GM18951 (cell line): Measurements from ENCODE around the gene AEBP2.
"Not testable (repeated sequence)": the region's sequence is repeated elsewhere in the genome, so short reads cannot be mapped to it uniquely, and the experiment has no call there.

ENCODE experiments used
- POLR2A ChIP-seq: IDR thresholded peaks from 4 replicates; pipeline ENCODE4 v1.6.1; 2011; ENCODE audit warnings: mild to moderate bottlenecking; ENCODE audit not compliant: insufficient read length, insufficient read depth; ENCODE audit errors: extremely low read depth
- in situ Hi-C: fragments of 300-500 bp; cut with MboI; formaldehyde crosslinking; loops from one replicate; pipeline ENCODE4 v1.12.0; 2022; ENCODE audit warnings: low sequenced_read_pairs, mixed read lengths, inconsistent platforms; ENCODE audit not compliant: unreplicated experiment

Gene AEBP2

GRCh38 chr12:19453961-19454360 lies 14.7 kb downstream of the AEBP2 start:
- in situ Hi-C loops, result no loop called here
- TF ChIP-seq POLR2A, result no peak

- in situ Hi-C loops, result no loop called here
- TF ChIP-seq POLR2A, result no peak
Observed at GRCh38 chr12:19454837-19455236, 15.5 kb downstream of the AEBP2 start.

GRCh38 chr12:19456176-19456575 lies 16.9 kb downstream of the AEBP2 start:
- in situ Hi-C loops, result no loop called here
- TF ChIP-seq POLR2A, result no peak

GRCh38 chr12:19457561-19457960 lies 18.3 kb downstream of the AEBP2 start:
- TF ChIP-seq POLR2A, result no peak
- in situ Hi-C loops, result no loop called here

GRCh38 chr12:19458733-19459132 lies 19.4 kb downstream of the AEBP2 start:
- TF ChIP-seq POLR2A, result no peak
- in situ Hi-C loops, result no loop called here

- in situ Hi-C loops, result no loop called here
Observed at GRCh38 chr12:19461999-19462398, 22.7 kb downstream of the AEBP2 start.

GRCh38 chr12:19462406-19462805 lies 23.1 kb downstream of the AEBP2 start:
- TF ChIP-seq POLR2A, result no peak
- in situ Hi-C loops, result no loop called here

More at GRCh38 chr12:19461999-19462398, 22.7 kb downstream of the AEBP2 start:
- TF ChIP-seq POLR2A, result no peak

GRCh38 chr12:19464192-19464580 lies 24.9 kb downstream of the AEBP2 start:
- TF ChIP-seq POLR2A, result no peak
- in situ Hi-C loops, result no loop called here

- in situ Hi-C loops, result no loop called here
- TF ChIP-seq POLR2A, result no peak
Observed at GRCh38 chr12:19465711-19466110, 26.4 kb downstream of the AEBP2 start.

- in situ Hi-C loops, result no loop called here
- no peak for TF ChIP-seq POLR2A
Observed at GRCh38 chr12:19474147-19474546, 34.9 kb downstream of the AEBP2 start.

- in situ Hi-C loops, result not testable (repeated sequence)
Observed at GRCh38 chr12:19475884-19476505, 36.7 kb downstream of the AEBP2 start.

GRCh38 chr12:19477071-19477470 lies 37.8 kb downstream of the AEBP2 start:
- in situ Hi-C loops, result no loop called here
- TF ChIP-seq POLR2A, result no peak

- in situ Hi-C loops, result no loop called here
- no peak for TF ChIP-seq POLR2A
Observed at GRCh38 chr12:19480459-19480858, 41.2 kb downstream of the AEBP2 start.

- in situ Hi-C loops, result no loop called here
- TF ChIP-seq POLR2A, result no peak
Observed at GRCh38 chr12:19482036-19482435, 42.7 kb downstream of the AEBP2 start.
